ENCODE results near the gene RAB39A.
"Not testable (repeated sequence)": the region's sequence is repeated elsewhere in the genome, so short reads cannot be mapped to it uniquely, and the experiment has no call there.

Gene RAB39A, protein sequence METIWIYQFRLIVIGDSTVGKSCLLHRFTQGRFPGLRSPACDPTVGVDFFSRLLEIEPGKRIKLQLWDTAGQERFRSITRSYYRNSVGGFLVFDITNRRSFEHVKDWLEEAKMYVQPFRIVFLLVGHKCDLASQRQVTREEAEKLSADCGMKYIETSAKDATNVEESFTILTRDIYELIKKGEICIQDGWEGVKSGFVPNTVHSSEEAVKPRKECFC

DNA sequence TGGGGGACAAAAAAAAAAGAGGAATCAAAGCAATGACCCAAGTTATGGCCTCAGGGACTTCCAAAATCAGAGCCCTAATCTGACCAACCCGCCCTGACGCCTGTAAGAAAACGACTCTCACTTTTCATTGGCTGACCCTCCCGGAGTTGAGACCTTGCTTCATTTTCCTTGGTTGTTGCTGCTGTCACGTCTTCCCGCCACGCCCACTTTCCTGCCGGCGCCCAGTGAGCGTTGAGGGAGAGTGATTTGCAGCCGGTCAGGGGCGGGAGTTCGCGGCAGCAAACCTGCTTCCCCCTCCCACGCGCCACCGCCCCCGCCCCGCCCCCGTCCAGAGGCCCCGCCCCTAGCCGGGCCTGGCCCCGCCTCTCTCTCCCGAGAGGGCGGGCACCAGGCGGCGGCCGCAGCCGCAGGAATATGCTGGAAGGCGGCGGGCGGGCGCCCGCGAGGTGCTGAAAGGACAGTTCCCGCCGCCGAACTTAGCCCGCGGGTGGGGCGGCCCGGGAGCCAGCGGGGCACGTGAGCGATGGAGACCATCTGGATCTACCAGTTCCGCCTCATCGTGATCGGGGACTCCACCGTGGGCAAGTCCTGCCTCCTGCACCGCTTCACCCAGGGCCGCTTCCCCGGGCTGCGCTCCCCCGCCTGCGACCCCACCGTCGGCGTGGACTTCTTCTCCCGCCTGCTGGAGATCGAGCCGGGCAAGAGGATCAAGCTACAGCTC is at the start of gene RAB39A:
Gene RAB39A, plus strand, starts transcription at position 403 of the 721 bp plus-strand sequence. Its CDS starts 121 bp downstream, at position 524.
- peak; percentile 89 for DNase-seq

DNA sequence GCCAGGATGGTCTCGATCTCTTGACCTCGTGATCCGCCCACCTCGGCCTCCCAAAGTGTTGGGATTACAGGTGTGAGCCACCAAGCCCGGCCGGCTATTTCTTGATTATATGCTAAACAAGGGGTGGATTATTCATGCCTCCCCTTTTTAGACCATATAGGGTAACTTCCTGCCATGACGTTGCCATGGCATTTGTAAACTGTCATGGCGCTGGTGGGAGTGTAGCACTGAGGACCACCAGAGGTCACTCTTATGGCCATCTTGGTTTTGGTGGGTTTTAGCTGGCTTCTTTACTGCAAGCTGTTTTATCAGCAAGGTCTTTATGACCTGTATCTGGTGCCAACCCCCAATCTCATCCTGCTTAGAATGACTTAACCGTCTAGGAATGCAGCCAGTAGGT is 46.8 kb upstream of the RAB39A start:
- DNase-seq, result not testable (repeated sequence)

DNA sequence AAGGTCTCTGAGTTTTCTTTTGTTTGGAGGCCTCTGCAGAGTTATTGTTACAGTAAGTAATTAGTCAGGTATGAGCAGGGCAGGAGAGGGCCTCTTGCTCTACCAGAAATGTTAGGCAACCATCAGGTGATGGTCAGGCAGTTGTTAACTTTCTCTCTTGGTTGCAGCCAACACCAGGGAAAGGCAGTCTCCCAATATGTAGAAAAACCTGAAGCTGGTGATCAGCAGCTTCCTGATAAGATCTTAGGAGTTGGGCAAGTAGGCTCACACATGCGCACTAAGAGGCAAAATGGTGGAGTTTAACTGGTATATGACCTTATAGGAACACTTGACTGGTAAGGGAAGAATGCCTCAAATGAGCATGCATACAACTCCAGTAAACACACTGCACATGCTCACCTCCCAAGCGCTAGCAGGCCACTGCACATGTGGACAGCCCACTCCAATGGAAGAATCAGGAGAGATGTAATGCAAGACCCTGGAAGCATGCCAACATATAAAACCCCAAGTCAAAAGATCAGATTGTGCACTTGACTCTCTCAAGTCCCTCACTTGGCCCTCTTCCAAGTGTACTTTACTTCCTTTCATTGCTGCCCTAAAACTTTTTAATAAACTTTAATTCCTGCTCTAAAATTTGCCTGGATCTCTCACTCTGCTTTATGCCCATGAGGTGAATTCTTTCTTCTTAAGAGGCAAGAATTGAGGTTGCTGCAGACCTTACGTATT is 46.0 kb upstream of the RAB39A start:
- DNase-seq, result no peak

DNA sequence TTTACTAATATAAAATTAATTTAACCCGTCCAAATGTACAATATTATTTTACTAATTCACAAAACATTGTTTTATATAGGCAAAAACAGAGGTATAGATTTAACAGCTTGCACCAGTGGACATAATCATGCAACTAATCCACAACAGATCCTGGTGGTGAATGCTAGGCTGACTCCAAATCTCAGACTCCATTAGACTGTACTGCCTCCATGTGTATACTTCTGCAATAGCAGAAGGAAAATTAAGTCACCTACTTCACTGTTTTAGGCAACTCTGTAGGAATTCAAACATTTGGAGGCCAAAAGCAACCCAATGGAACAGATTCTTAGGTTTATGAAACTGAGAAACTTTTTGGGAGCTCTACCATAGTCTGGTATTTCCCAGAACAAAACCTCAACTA is 30.0 kb upstream of the RAB39A start:
- DNase-seq, result peak; percentile 56

DNA sequence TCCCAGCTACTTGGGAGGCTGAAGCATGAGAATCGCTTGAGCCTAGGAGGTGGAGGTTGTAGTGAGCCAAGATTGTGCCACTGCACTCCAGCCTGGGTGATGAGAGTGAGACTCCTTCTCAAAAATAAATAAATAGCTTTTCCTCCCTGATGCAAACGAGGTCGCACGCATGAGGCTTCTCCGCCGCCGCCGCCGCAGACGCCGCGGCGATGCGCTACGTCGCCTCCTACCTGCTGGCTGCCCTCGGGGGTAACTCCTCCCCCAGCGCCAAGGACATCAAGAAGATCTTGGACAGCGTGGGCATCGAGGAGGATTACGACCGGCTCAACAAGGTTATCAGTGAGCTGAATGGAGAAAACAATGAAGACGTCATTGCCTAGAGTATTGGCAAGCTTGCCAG is 20.0 kb upstream of the RAB39A start:
- DNase-seq, result no peak

DNA sequence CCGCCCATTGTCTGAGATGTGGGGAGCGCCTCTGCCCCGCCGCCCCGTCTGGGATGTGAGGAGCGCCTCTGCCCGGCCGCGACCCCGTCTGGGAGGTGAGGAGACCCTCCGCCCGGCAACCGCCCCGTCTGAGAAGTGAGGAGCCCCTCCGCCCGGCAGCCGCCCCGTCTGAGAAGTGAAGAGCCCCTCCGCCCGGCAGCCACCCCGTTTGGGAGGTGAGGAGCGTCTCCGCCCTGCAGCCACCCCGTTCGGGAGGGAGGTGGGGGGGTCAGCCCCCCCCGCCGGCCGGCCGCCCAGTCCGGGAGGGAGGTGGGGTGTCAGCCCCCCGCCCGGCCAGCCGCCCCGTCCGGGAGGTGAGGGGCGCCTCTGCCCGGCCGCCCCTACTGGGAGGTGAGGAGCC is 15.8 kb upstream of the RAB39A start:
- not testable (repeated sequence) for DNase-seq

DNA sequence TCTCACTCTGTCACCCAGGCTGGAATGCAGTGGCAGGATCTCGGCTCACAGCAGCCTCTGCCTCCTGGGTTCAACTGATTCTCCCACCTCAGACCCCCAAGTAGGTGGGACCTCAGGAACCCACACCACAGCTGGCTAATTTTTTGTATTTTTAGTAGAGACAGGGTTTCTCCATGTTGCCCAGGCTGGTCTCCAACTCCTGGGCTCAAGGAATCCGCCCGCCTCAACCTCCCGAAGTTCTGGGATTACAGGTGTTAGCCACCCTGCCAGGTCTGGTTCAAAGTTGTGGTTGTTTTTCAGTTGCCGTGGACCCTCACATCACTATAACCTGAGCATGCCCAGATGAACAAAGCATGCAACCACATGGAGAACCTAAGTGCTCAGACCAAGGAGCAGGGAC is 13.0 kb upstream of the RAB39A start:
- DNase-seq, result no peak

DNA sequence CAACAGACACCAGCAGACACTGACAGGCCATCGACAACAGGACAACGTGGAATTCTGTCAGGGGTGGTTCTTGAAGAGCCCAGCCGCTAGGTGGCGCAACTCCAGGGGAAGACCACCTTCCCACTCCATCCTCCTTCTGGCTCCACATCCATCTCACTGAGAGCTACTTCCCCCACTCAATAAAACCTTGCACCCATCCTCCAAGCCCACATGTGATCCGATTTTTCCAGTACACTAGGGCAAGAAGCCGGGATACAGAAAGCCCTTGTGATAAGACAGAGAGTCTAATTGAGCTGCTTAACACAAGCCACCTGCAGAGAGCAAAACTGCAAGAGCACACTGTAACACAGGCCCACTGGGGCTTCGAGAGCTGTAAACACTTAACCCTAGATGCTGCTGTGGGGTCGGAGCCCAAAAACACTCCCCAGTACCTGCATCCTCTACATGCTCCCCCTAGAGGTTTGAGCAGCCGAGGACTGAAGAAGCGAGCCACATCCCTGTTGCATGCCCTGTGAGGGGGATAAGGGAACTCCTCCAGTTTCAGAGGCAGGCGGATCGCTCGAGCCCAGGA is 11.5 kb upstream of the RAB39A start:
- peak; percentile 23 for DNase-seq

DNA sequence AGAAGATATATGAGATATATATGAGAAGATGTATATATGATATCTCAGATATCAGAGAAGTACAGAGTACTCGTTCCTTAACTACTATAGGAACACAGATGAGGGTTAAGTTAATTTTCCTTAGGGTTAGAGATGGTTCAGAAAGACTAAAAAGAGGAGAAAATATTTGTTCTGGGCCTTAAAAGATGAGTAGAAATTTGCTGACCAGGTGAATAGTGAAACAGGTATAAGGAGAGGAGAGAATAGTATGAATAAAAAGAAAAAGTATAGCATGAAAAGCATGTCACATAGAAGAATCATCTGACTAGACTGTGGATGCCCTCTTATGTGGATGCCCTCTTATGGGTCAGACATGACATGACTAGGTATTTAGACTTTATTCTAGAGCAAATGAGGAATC is 6.3 kb upstream of the RAB39A start:
- DNase-seq, result no peak

DNA sequence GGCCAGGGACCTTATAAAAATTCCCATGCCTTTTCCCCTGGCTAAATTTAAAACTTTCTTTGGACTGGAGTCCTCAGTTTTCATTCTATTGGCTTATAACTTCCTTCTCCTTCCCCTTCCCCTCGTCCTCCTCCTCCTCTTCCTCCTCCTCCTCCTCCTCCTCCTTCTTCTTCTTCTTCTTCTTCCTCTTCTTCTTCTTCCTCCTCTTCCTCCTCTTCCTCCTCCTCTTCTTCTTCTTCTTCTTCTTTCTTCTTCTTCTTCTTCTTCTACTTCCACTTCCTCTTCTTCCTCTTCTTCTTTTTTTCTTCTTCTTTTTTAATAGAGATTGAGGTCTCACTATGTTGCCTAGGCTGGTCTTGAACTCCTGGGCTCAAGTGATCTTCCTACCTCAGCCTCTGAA is 4.7 kb upstream of the RAB39A start:
- DNase-seq, result not testable (repeated sequence)

DNA sequence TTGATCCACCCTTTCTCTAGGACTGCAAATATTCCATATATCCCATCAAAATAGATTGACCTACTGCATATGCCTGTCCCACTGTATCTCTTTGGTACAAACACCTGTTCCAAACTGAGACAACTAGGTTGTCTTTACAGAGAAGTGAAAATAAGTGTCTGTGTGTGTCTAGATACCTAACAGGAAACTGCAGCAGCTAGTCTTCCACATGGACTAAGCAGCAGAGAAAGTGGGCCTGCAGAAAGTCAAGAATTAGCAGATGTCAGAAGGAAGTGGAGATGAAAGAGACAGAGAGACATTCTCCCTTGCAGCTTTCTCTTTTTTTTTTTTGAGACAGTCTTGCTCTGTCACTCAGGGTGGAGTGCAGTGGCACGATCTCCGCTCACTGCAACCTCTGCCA is 3.9 kb upstream of the RAB39A start:
- no peak for DNase-seq

DNA sequence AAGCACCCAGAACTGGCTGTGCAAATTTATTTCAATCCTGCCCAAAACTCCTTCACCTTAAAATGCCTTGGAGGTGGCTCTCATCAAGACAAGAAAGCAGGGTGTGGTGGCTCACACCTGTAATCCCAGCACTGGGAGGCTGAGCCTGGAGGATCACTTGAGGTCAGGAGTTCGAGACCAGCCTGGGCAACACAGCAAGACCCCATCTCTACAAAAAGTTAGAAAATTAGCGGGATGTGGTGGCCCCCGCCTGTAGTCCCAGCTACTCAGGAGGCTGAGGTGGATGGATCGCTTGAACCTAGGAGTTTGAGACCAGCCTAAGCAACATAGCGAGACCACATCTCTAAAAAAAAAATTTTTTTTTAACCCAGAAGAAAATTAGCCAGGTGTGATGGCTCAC is 689 bp upstream of the RAB39A start:
- DNase-seq, result no peak

DNA sequence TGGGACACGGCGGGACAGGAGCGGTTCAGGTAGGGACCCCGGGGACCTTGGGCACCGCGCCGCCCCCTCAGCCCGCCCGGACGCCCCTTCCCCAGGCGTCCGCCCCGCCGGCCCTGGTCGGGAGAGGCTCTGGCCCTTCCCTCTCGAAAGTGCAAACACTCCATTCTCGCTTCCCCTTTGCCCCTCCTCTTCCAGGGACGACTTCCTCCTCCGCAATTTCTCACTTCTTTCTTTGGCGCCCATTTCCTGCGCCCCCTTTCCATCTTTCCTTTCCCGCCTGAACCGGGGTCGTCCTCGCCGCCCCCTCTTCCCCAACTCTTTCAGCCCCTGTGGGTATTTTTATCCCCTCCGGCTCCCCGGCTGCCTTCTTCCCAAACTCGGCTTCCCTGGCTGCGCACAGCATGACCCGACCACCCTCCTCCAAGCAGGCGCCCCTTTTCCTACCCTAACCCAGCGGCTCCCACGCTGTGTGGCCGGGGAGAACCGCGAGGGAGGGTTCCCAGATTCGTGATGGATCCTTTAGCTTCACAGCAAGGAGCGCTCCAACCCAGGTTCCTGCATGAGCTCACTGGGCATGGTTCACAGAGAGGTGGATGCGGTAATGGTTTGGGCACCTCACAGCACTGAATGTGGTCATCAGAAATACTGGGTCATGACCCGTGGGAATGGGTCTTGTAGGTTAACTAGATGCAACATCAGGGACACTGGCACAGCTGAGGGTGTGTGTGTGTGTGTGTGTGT is 689 bp downstream of the RAB39A start:
- no peak for DNase-seq

DNA sequence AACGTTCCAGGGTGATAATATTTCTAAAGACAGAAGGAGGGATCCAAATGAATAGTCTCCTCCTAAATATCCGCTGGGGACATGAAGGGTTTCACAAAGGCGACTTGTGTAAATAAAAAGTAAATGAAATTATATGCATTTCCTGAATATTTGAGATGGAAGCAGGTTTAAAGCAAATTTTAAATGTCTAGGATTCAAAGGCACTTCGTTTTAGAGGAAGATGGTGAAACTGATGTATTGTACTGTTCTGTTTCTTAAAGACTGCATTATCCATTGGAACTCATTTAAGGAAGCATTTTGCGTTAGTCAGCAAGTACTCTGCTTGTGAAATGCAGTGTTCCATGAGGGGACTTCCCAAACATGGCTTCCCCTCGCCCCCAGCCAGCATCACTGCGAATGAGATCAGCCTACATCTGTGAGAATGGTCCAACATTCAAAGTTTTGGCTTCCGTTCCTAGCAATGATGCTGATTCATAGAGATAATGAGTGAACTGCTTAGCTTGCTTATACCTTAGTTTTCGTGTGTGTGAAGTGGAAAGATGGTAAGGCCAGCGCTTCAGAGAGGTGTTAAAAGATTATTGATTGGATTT is 1.5 kb downstream of the RAB39A start:
- no peak for DNase-seq

DNA sequence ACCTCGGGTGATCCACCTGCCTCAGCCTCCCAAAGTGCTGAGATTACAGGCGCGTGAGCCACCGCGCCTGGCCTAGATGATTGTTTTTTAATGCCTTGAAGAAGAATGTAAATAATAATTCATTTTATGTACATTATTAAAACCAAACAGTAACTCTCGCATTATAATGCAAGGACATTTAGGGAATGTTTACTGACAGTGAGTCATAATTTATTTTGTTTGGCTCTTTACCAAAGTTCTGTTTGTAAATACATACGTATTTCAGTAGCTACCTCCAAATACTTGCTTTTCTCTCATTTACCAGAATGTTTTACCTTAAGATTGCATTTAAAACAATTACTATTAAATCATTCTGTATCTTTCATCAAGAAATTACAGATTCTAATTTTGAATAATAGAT is 3.0 kb downstream of the RAB39A start:
- DNase-seq, result no peak

DNA sequence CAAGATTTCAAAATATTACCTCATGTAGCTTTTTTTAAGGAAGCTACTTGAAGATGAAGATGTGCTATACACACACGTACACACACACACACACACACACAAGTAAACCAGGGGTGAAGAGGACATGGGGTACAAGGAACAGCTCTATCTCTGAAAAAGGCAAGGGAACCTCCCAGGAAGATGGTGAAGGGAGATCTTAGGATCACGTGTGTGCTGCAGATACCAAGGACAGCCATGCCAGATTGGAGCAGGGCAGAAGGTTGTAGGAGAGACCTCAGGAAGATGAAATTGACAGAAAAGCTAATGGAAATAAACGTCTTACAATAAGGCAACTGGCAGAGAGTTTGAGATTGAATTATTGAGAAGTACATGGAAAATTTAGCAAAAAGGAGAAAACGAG is 19.7 kb downstream of the RAB39A start:
- DNase-seq, result no peak

DNA sequence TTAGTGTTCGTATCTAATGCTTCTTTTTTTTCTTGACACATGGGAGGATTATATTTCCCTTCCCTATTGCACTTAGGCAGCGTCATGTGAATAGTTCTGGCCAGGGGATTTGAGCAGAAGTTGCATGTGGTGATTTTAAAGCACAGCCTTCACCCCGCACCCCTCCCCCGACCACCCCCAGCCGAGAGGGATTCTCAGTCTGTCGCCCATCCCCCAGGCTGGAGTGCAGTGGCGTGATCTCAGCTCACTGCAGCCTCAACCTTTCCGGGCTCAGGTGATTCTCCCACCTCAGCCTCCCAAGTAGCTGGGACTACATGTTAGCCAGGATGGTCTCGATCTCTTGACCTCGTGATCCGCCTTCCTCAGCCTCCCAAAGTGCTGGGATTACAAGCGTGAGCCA is 20.1 kb downstream of the RAB39A start:
- DNase-seq, result not testable (repeated sequence)

DNA sequence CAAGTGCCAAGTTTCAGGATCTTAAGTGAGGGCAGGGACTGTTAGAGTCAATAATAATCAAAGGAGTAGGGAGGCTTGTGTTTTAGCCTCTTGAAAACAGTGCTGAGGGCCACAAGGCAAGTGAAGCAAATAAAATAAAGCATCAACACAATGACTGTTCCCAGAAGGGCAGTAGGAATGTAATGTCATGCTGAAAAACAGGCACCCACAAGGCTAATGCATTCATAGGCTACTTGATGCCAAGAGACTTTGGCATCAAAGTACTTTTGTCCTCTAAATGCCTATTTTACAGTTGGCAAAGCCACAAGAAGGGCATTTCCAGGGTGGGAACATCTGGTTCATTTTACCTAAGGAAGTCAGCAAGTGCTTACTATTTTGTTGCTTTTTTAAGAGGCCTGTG is 22.9 kb downstream of the RAB39A start:
- DNase-seq, result no peak

DNA sequence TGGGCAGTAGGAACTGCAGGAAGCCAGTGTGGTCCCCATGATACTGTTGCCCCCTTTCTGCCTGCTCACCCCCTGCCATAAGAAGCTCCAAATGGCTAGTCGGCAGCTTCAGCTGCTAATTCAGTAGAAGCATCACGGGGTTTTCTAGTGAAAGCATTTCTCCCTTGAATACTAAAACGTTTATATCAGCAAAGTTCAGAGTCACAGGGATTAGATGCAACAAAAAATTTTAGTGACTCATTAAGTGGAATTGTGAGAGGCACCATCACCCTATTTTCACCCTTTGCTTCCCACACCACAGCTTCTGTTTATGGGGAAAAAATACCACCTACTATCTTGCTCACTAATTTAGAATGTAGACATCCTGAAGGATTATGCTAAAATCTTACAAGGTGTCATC is 25.2 kb downstream of the RAB39A start:
- no peak for DNase-seq

DNA sequence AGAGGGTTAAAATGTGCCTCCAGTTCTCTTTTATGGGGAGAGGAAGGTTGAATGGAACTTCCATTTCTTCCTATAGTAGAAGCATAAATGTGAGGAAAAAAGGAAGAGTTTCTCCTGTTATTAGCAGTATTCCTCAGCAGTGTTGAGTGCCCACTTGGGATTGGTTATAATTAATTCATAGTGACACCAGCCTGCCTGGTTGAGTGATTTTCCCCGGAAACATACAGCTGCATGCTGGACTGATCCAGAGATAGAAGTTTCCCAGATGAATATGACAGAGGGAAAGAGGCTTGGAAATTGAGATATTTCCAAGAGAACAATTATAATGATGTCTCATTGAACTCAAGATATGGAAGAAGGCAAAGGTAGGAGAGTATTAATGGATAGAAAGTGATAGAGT is 28.3 kb downstream of the RAB39A start:
- DNase-seq, result no peak

DNA sequence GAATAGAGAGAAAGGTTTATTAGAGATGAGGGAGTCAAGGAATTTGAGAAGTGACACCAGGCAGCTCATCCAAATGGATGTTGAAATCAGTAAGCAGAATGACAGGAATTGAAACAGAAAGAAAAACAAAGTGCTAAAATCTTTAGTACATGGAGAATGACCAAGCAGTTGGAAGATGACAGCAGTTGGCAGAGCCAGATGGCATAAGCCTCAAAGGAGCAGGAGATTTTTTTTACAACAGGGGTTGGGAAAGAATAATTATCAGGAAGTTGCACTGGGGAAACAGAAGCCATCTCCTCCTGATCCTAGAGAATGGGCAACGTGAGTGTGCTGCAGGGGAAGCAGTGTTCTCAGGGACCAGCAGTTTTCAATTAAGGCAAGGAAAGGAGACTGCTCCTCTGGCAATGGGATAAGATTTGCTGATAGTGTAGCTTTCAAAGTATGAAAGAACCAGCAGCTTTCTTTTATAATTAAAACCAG is 28.9 kb downstream of the RAB39A start:
- no peak for DNase-seq

DNA sequence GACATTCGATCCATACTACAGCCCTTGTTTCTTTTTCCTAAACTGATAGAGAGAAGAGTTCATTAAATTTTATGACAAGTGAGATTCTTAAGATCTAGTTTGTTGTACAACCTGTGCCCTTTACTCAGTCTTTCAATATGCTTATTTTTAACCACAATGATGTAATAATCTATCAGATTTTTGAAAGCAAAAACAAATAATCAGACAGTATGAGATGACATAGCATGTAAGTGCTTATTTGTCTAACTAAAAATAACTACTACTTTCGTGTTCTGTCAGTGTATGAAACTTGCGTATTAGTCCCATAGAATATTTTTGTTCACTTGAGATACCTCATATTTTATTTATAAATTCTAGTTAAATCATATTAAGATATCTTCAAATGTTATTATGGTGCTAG is 33.2 kb downstream of the RAB39A start:
- no peak for DNase-seq

DNA sequence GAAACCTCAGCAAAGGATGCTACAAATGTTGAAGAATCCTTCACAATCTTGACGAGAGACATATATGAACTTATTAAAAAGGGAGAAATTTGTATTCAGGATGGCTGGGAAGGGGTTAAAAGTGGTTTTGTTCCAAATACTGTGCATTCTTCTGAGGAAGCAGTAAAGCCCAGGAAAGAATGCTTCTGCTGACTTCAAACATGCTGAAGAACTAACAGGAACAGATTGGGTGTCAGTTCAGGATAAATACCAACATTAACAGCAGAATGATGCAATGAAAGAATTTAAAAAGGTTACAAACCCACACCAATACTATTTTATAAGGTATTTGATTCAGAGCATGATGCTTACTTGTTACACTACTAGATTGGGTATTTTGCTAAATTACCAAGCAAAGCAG is 33.9 kb downstream of the RAB39A start:
- DNase-seq, result no peak
